NCI-H128 (cell line): ENCODE data around the gene TEX13D.

Experiments
- DNase-seq: peaks from one replicate; lab custom pipeline; 2025; ENCODE audit not compliant: unreplicated experiment; lab: John Stamatoyannopoulos, UW

The TEX13D gene

GRCh38 chrX:124347242-124347641 is 14.8 kb downstream of the TEX13D start:
- no peak for DNase-seq

GRCh38 chrX:124348182-124348581 is 15.7 kb downstream of the TEX13D start:
- no peak for DNase-seq

- DNase-seq: no peak
These were observed 16.5 kb downstream of the TEX13D start for GRCh38 chrX:124348885-124349453.

- no peak for DNase-seq
These were observed 22.2 kb downstream of the TEX13D start for GRCh38 chrX:124354648-124355047.

GRCh38 chrX:124358800-124359383 is 26.4 kb downstream of the TEX13D start:
- DNase-seq: no peak

- DNase-seq: no peak
These were observed 29.6 kb downstream of the TEX13D start for GRCh38 chrX:124362072-124362471.

- no peak for DNase-seq
These were observed 30.3 kb downstream of the TEX13D start for GRCh38 chrX:124362761-124363160.

- DNase-seq: no peak
These were observed 37.3 kb downstream of the TEX13D start for GRCh38 chrX:124369722-124370121.

- DNase-seq: no peak
These were observed 40.9 kb downstream of the TEX13D start for GRCh38 chrX:124373348-124373747.

- DNase-seq: no peak
These were observed 46.2 kb downstream of the TEX13D start for GRCh38 chrX:124378643-124379042.

- no peak for DNase-seq
These were observed 50.9 kb downstream of the TEX13D start for GRCh38 chrX:124383354-124383753.

- DNase-seq: no peak
These were observed 53.9 kb downstream of the TEX13D start for GRCh38 chrX:124386401-124386800.
